Measurements from ENCODE around the gene TMEM52. TPM values are rescaled to one million over a fixed set of nuclear protein-coding genes. Genes with fewer than 3 reads are reported as not detected.

Gene TMEM52
- total RNA-seq, 1 donor from 2014 or later = 1.4 TPM

DNA sequence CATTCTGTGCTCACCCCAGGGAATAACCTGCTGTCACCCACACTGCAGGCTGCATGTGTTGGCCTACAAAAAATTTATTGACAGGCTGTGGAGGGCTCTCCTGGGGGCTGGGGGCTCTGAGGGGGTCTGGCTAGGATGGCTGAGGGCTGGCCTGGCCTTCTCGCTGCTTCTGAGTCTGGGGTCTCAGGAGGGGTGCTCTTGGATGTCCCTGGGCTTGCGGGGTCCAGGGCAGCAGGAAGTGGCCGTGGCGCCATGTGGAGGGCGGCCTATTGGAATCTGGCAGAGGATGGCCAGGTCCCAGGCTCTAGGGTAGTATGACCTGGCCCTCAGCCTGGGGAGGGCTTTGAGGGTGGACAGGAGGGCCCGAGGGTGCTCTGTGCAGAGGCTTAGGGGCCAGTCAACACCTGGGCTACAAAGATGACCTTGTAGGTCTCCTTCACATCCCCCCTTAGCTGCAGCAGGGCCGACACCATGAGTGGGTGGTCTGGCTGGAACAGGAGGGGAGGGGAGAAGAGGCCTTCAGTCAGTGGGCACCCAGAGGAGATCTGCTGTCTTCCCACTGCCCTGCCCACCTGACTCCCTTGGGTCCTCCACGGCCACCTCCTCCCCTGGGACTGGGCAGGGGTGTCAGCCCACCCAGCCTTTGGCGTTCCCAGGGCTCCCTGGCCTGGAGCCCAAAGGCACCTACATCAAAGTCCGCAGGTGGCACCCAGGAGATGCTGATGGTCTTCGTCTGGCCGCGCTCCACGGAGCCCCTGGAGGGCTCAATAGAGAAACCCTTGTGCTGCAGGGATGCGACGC, 3.0 kb upstream of the TMEM52 start:
- Histone ChIP-seq H3K27me3 (ENCODE audit: insufficient read depth, low read length) (no peaks in the 10 kb centered on the region), H3K36me3 (ENCODE audit: insufficient read depth, low read length) (no peaks in the 10 kb centered on the region), H3K79me2 (ENCODE audit: insufficient read depth, low read length) (no peaks in the 10 kb centered on the region), H3K9ac (ENCODE audit: low read length) (no peak overlapping the region), H3K9me3 (ENCODE audit: insufficient read depth, low read depth, low read length) (no peaks in the 10 kb centered on the region), H4K20me1 (ENCODE audit: insufficient read depth, low read length) (no peaks in the 10 kb centered on the region), H2AFZ (ENCODE audit: low read depth, low read length) (no peak overlapping the region), H3K4me2 (ENCODE audit: low read length) (no peak overlapping the region), H3K4me3 (ENCODE audit: insufficient read depth, low read depth, low read length) (no peak overlapping the region), H3K27ac (ENCODE audit: low read depth, low read length) (no peak overlapping the region), H3K4me1 (ENCODE audit: insufficient read depth, low read length) (peaks cover 6% of the 10 kb centered on the region)
- H3K27ac Mint-ChIP-seq (ENCODE audit: unreplicated experiment) = no peak overlapping the region
- no peaks in the 10 kb centered on the region for H3K9me3 Mint-ChIP-seq (ENCODE audit: unreplicated experiment)
- TF ChIP-seq, protein P1, sequence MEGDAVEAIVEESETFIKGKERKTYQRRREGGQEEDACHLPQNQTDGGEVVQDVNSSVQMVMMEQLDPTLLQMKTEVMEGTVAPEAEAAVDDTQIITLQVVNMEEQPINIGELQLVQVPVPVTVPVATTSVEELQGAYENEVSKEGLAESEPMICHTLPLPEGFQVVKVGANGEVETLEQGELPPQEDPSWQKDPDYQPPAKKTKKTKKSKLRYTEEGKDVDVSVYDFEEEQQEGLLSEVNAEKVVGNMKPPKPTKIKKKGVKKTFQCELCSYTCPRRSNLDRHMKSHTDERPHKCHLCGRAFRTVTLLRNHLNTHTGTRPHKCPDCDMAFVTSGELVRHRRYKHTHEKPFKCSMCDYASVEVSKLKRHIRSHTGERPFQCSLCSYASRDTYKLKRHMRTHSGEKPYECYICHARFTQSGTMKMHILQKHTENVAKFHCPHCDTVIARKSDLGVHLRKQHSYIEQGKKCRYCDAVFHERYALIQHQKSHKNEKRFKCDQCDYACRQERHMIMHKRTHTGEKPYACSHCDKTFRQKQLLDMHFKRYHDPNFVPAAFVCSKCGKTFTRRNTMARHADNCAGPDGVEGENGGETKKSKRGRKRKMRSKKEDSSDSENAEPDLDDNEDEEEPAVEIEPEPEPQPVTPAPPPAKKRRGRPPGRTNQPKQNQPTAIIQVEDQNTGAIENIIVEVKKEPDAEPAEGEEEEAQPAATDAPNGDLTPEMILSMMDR (IDR thresholded peaks at IDR 0.05; ENCODE audit: insufficient read depth, low read depth, low read length) = no peak
- TF ChIP-seq EZH2 (IDR thresholded peaks at IDR 0.05; ENCODE audit: insufficient read depth, low read length) = no peak
- H3K4me1 Mint-ChIP-seq (ENCODE audit: low read depth, unreplicated experiment) = no peaks in the 10 kb centered on the region
- peaks cover 15% of the 10 kb centered on the region for H3K27me3 Mint-ChIP-seq (ENCODE audit: low read depth, unreplicated experiment)
- FAIRE-seq = no peak
- no peak for DNase-seq (ENCODE audit: low read depth)
- no peak overlapping the region for H3K4me3 Mint-ChIP-seq (ENCODE audit: unreplicated experiment)
- no peaks in the 10 kb centered on the region for H3K36me3 Mint-ChIP-seq (ENCODE audit: low read depth, unreplicated experiment)

DNA sequence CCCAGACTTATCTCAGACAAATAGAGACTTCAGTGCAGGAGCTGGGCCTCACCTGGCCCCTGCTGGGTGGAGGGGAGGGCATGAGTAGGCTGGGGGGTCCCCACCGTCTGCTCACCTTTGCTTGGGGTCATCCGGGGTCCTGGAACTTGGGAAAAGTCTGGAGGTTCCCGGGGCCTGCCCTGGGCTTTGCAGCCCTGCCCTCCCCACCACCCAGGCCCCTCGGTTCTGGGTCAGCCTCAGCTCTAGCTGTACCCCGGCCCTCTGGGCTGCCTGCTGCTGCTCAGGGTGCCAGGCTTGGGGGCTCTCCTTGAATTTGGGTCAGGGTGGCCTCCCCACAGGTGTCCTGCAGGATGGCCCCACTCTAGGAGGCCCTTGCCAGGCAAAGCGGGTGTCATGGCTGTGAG, 2.4 kb upstream of the TMEM52 start:
- Histone ChIP-seq H3K4me2 (ENCODE audit: low read length) (no peak overlapping the region), H3K9ac (ENCODE audit: low read length) (no peak overlapping the region), H3K36me3 (ENCODE audit: insufficient read depth, low read length) (no peaks in the 10 kb centered on the region), H3K4me3 (ENCODE audit: insufficient read depth, low read depth, low read length) (no peak overlapping the region), H3K27me3 (ENCODE audit: insufficient read depth, low read length) (no peaks in the 10 kb centered on the region), H3K79me2 (ENCODE audit: insufficient read depth, low read length) (no peaks in the 10 kb centered on the region), H2AFZ (ENCODE audit: low read depth, low read length) (no peak overlapping the region), H3K27ac (ENCODE audit: low read depth, low read length) (no peak overlapping the region), H3K4me1 (ENCODE audit: insufficient read depth, low read length) (peaks cover 6% of the 10 kb centered on the region), H4K20me1 (ENCODE audit: insufficient read depth, low read length) (no peaks in the 10 kb centered on the region), H3K9me3 (ENCODE audit: insufficient read depth, low read depth, low read length) (no peaks in the 10 kb centered on the region)
- H3K4me1 Mint-ChIP-seq (ENCODE audit: low read depth, unreplicated experiment) = no peaks in the 10 kb centered on the region
- TF ChIP-seq, protein P1 (IDR thresholded peaks at IDR 0.05; ENCODE audit: insufficient read depth, low read depth, low read length) = no peak
- no peak for TF ChIP-seq EZH2 (IDR thresholded peaks at IDR 0.05; ENCODE audit: insufficient read depth, low read length)
- FAIRE-seq = no peak
- H3K27me3 Mint-ChIP-seq (ENCODE audit: low read depth, unreplicated experiment) = peaks cover 17% of the 10 kb centered on the region
- DNase-seq (ENCODE audit: low read depth) = no peak
- no peak overlapping the region for H3K4me3 Mint-ChIP-seq (ENCODE audit: unreplicated experiment)
- H3K9me3 Mint-ChIP-seq (ENCODE audit: unreplicated experiment) = no peaks in the 10 kb centered on the region
- no peak overlapping the region for H3K27ac Mint-ChIP-seq (ENCODE audit: unreplicated experiment)
- no peaks in the 10 kb centered on the region for H3K36me3 Mint-ChIP-seq (ENCODE audit: low read depth, unreplicated experiment)
